22Rv1 (cell line): ENCODE measurements around the gene ITPK1.
"Not testable (repeated sequence)": the region's sequence is repeated elsewhere in the genome, so short reads cannot be mapped to it uniquely, and the experiment has no call there.

ENCODE experiments used
- H3K27ac ChIP-seq: fragments of 450-650 bp; 2 replicates; pipeline ENCODE4 v1.5.1; 2017
- CTCF ChIP-seq: fragments of 450-650 bp; IDR thresholded peaks from 2 replicates; pipeline ENCODE4 v1.5.1; 2017; ENCODE audit warnings: mild to moderate bottlenecking
- ZFX ChIP-seq: fragments of 450-650 bp; IDR thresholded peaks from 2 replicates; pipeline ENCODE4 v1.6.1; 2017; ENCODE audit warnings: antibody characterized with exemption, borderline replicate concordance

The ITPK1 gene

GRCh38 chr14:93136009-93136408 lies 20.3 kb upstream of the ITPK1 start:
- TF ChIP-seq CTCF (no peak), ZFX (no peak)
- peak overlapping the region; percentile 93 for H3K27ac ChIP-seq

- TF ChIP-seq ZFX (no peak), CTCF (no peak)
- peak overlapping the region; percentile 93 for H3K27ac ChIP-seq
Measured at GRCh38 chr14:93135399-93135798, 19.7 kb upstream of the ITPK1 start.

GRCh38 chr14:93133464-93133863 lies 17.7 kb upstream of the ITPK1 start:
- TF ChIP-seq CTCF (no peak), ZFX (no peak)
- H3K27ac ChIP-seq = peak overlapping the region; percentile 93; the same call in 1 of the 2 replicates

- peak overlapping the region; percentile 93; the same call in 1 of the 2 replicates for H3K27ac ChIP-seq
- TF ChIP-seq CTCF = peak; percentile 72
- TF ChIP-seq ZFX = no peak
Measured at GRCh38 chr14:93132472-93133065, 16.8 kb upstream of the ITPK1 start.

GRCh38 chr14:93131257-93131820 lies 15.6 kb upstream of the ITPK1 start:
- not testable (repeated sequence) for H3K27ac ChIP-seq

- no peak overlapping the region for H3K27ac ChIP-seq
- TF ChIP-seq CTCF = no peak
Measured at GRCh38 chr14:93128725-93129459, 13.2 kb upstream of the ITPK1 start.

- TF ChIP-seq ZFX (no peak), CTCF (no peak)
Measured at GRCh38 chr14:93126111-93126510, 10.4 kb upstream of the ITPK1 start.

More at GRCh38 chr14:93126111-93126510, 10.4 kb upstream of the ITPK1 start:
- no peak overlapping the region for H3K27ac ChIP-seq
